ENCODE measurements around the gene TMEM167A. TPM values are rescaled to one million over a fixed set of nuclear protein-coding genes. Genes with fewer than 3 reads are reported as not detected.

Gene TMEM167A, protein sequence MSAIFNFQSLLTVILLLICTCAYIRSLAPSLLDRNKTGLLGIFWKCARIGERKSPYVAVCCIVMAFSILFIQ
- total RNA-seq (10 to 100 TPM; 52.8 to 78.0 (median 63.9) TPM), polyA plus RNA-seq (27.9 TPM)
- long read RNA-seq, donor 1, full-length matches to known transcripts = 63 of 71 reads
- long read RNA-seq, donor 1, partial matches to known transcripts = 2 of 71 reads
- long read RNA-seq, donor 1, other reads (novel, unspliced or antisense) = 6 of 71 reads
- long read RNA-seq, donor 2, full-length matches to known transcripts = 50 of 56 reads
- long read RNA-seq, donor 2, partial matches to known transcripts = 1 of 56 reads
- long read RNA-seq, donor 2, other reads (novel, unspliced or antisense) = 5 of 56 reads
- long read RNA-seq, donor 3, full-length matches to known transcripts = 130 of 157 reads
- long read RNA-seq, donor 3, partial matches to known transcripts = 9 of 157 reads
- long read RNA-seq, donor 3, other reads (novel, unspliced or antisense) = 18 of 157 reads
- long read RNA-seq, donor 4, full-length matches to known transcripts = 68 of 73 reads
- long read RNA-seq, donor 4, partial matches to known transcripts = 2 of 73 reads
- long read RNA-seq, donor 4, other reads (novel, unspliced or antisense) = 3 of 73 reads

DNA sequence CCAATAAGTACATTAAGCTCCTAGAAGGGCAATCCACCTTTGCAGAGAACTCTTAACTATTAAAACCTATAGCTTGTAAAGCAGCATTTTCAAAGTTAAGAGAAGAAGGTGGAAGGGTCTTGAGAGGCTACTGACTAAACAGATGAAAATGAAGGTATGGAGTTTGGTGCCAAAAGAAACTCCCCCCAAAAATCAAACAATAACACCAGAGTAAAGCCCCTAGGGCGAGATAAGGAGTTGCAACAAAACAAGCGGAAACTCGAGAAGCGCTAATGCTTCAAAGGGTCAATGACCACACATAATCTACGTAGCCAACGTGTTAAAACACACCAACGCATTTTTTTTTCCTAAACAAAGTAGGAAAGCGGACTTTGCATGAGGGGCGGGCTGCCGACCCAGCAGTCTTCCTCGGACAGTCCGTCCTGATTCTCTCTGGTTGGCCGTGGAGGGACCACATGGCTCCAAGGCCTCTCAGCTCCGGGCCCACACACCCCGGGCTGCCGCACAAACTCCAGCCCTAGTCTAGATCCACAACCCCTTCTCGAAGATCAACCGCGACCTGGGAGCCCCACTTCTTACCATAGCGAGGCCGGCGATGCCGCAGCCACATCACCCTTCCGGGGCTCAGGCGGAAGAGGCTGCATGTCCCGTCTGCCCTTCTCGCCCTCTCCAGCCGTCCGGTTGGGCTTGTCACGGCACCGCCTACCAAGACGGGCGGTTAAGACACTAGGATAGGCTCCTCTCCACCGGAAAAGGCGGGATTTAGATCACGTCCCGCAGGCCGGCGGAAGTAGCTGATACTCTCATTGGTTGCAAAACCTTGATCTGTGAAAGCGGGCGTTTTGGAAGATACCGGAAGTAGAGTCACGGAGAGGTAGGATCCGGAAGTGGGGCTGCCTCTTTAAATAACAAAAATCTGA is at the start of gene TMEM167A, which contains the start of gene XRCC4:
Gene TMEM167A, minus strand, starts transcription at position 653 of the 920 bp plus-strand sequence. Its CDS starts 71 bp downstream, at position 582.
Gene XRCC4, plus strand, starts transcription at position 806 of the 920 bp plus-strand sequence. CDS start 27,373 bp downstream, outside the sequence.
- WGBS = 0% methylated on average over 44 of the region's 44 CpGs
- Histone ChIP-seq H3K4me3 (ENCODE audit: low read length) (peak within 1 kb of the TSS; percentile 92), H3K9me3 (ENCODE audit: control insufficient read depth, low read length) (no peaks in the 10 kb centered on the region), H3K27me3 (ENCODE audit: control insufficient read depth, insufficient read depth) (no peaks in the 10 kb centered on the region), H3K27ac (ENCODE audit: low read length) (peak within 1 kb of the TSS; percentile 93), H3K4me1 (ENCODE audit: control insufficient read depth, insufficient read depth, low read length) (peaks cover 4% of the 10 kb centered on the region)
- DNase-seq (peak; percentile 97 to 98 (median 98)), ATAC-seq (peak; percentile 100)
- intact Hi-C loops (cut with DNase I) = no loop called here

DNA sequence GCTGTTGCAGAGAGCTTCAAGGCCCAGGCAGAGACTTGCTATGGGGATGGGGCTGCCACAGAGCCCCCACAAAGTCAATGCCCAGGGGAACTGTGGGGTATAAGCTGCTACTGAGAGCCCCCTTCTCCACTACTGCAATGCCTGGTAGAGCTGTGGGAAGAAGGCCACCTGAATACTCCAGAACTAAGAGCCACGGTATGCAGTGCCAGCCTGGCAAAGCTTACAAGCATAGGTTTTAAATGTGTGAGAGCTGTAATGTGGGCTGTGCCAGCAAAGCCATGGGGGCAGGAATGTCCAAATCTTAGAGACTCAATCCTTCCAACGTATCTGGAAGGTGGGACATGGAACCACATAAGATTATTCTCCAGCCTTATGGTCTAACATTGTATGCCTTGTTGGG is 49.3 kb upstream of the TMEM167A start:
- H3K4me1 ChIP-seq (ENCODE audit: control insufficient read depth, insufficient read depth, low read length) = no peaks in the 10 kb centered on the region
- intact Hi-C loops (cut with DNase I) = no loop called here
- H3K9me3 ChIP-seq (ENCODE audit: control insufficient read depth, low read length) = no peaks in the 10 kb centered on the region
- H3K27me3 ChIP-seq (ENCODE audit: control insufficient read depth, insufficient read depth) = no peaks in the 10 kb centered on the region
- no peak for DNase-seq
- no peak for ATAC-seq
- WGBS = 49% methylated on average over 2 of the region's 2 CpGs
- no peak overlapping the region for H3K4me3 ChIP-seq (ENCODE audit: low read length)
- H3K27ac ChIP-seq (ENCODE audit: low read length) = no peak overlapping the region

DNA sequence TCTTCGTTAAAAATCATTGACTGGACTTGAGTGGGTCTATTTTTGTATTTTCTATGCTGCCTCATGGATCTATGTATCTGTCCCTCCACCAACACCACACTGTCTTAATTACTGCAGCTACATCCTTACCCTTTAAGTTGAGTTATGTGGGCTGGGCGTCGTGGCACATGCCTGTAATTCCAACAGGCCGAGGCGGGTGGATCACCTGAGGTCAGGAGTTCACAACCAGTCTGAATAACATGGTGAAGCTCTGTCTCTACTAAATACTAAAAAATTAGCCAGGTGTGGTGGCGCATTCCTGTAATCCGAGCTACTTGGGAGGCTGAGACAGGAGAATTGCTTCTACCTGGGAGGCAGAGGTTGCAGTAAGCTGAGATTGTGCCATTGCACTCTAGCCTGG is 48.4 kb upstream of the TMEM167A start:
- Histone ChIP-seq H3K27me3 (ENCODE audit: control insufficient read depth, insufficient read depth) (no peaks in the 10 kb centered on the region), H3K4me3 (ENCODE audit: low read length) (no peak overlapping the region), H3K27ac (ENCODE audit: low read length) (no peak overlapping the region), H3K4me1 (ENCODE audit: control insufficient read depth, insufficient read depth, low read length) (no peaks in the 10 kb centered on the region), H3K9me3 (ENCODE audit: control insufficient read depth, low read length) (no peaks in the 10 kb centered on the region)
- 79% methylated on average over 7 of the region's 7 CpGs for WGBS
- no peak for DNase-seq
- intact Hi-C loops (cut with DNase I) = no loop called here
- ATAC-seq = no peak

DNA sequence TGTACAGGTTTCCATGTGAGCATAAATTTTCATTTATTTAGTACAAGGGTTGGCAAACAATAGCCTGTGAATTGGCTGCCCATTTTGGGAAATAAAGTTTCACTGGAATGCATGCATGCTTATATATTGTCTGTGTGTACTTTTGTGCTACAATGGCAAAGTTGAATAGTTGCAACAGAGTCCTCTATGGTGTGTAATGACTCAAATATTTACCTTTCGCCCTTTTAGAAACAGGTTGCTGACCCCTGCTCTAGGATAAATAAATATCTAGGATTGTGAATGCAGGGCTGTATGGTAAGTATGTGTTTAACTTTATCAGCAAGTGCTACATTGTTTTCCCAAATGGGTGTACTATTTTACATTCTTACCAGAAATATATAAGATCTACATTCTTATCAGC is 47.4 kb upstream of the TMEM167A start:
- no peak overlapping the region for H3K4me3 ChIP-seq (ENCODE audit: low read length)
- intact Hi-C loops (cut with DNase I) = no loop called here
- H3K4me1 ChIP-seq (ENCODE audit: control insufficient read depth, insufficient read depth, low read length) = no peaks in the 10 kb centered on the region
- no peak for ATAC-seq
- no peak for DNase-seq
- no peaks in the 10 kb centered on the region for H3K27me3 ChIP-seq (ENCODE audit: control insufficient read depth, insufficient read depth)
- no peaks in the 10 kb centered on the region for H3K9me3 ChIP-seq (ENCODE audit: control insufficient read depth, low read length)
- no peak overlapping the region for H3K27ac ChIP-seq (ENCODE audit: low read length)
- 95% methylated on average over 1 of the region's 1 CpG for whole genome bisulfite sequencing

DNA sequence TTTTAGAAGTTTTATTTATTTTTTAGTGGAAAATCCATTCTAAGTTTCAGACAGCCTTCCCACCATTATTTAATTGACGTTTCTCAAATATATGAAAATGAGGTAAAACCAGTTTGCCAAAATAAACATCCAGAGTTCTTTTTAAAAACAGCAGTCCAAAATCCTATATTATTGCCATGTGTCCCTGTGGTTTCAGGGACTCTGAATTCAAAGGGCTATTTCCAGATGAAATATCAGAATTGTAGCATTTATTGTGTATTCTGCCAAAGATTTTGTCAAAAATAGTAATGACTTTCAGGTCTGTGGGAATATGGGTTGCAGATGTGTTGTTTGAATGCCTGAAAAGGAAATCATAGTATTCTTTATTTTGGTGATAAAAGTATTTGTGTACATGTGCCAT is 41.8 kb upstream of the TMEM167A start:
- ATAC-seq (no peak), DNase-seq (no peak)
- 82% methylated on average over 1 of the region's 1 CpG for WGBS
- H3K4me3 ChIP-seq (ENCODE audit: low read length) = no peak overlapping the region
- H3K4me1 ChIP-seq (ENCODE audit: control insufficient read depth, insufficient read depth, low read length) = no peaks in the 10 kb centered on the region
- H3K9me3 ChIP-seq (ENCODE audit: control insufficient read depth, low read length) = no peaks in the 10 kb centered on the region
- H3K27ac ChIP-seq (ENCODE audit: low read length) = no peak overlapping the region
- no peaks in the 10 kb centered on the region for H3K27me3 ChIP-seq (ENCODE audit: control insufficient read depth, insufficient read depth)
- intact Hi-C loops (cut with DNase I) = no loop called here

DNA sequence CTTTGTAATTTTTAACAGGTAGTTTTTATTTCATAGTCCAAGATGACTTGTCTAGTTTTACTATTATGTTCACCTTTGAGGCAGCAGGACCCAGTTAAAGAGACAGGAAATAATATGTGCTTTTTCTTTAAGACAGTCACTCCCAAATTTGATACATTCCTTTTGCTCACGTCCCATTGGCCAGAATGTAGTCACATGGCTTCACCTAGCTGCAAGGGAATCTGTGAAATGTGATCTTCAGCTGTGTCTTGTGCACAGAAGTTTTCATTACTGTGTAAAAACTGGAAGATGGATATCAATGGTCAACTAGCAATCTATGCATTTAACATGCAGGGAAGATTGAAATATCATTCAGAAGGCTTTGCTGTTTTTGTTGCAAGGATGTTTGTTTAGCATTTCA is 41.3 kb upstream of the TMEM167A start:
- Histone ChIP-seq H3K9me3 (ENCODE audit: control insufficient read depth, low read length) (no peaks in the 10 kb centered on the region), H3K4me1 (ENCODE audit: control insufficient read depth, insufficient read depth, low read length) (no peaks in the 10 kb centered on the region), H3K4me3 (ENCODE audit: low read length) (no peak overlapping the region), H3K27ac (ENCODE audit: low read length) (no peak overlapping the region), H3K27me3 (ENCODE audit: control insufficient read depth, insufficient read depth) (no peaks in the 10 kb centered on the region)
- intact Hi-C loops (cut with DNase I) = no loop called here
- DNase-seq (no peak), ATAC-seq (no peak)
- 92% methylated on average over 1 of the region's 1 CpG for WGBS

DNA sequence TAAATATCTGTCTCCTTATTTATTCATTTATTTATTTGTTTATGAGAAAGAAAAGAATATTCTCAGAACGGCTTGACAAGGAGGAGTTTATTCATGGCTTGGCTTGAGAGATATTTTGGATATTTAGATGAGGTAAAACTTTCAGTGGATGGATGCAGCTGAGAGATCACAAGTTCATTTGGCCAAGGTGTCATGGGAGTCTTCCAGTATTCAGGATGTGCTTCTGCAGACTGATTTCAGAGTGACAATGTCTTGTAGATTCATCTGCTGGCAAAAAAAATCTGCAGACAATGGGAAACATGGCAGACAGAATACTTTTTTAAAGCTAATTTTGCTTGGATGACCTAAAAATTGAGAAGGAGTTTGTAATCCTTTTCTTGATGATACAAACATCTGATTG is 38.6 kb upstream of the TMEM167A start:
- ATAC-seq = no peak
- Histone ChIP-seq H3K4me1 (ENCODE audit: control insufficient read depth, insufficient read depth, low read length) (no peaks in the 10 kb centered on the region), H3K4me3 (ENCODE audit: low read length) (no peak overlapping the region), H3K27ac (ENCODE audit: low read length) (no peak overlapping the region), H3K27me3 (ENCODE audit: control insufficient read depth, insufficient read depth) (no peaks in the 10 kb centered on the region), H3K9me3 (ENCODE audit: control insufficient read depth, low read length) (no peaks in the 10 kb centered on the region)
- no peak for DNase-seq
- WGBS = 80% methylated on average over 1 of the region's 1 CpG
- intact Hi-C loops (cut with DNase I) = no loop called here

DNA sequence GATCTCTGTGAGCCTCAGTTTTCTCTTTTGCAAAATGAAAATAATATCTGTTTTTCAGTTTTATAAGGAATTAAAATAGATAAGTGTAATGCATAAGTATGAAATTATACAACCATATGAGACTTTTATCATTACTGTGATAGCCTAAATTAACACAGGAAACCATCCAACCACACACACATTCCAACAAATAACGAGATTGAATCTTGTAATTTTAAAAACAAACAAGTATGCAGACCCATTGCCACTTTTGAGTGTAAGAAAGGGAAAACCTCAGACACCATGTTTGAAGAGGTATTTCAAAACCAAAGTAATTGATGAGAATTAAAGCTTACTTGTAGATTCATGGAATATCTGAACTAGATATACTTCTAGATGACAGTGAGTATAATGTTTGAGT is 32.2 kb upstream of the TMEM167A start:
- intact Hi-C loops (cut with DNase I) = no loop called here
- Histone ChIP-seq H3K4me1 (ENCODE audit: control insufficient read depth, insufficient read depth, low read length) (no peaks in the 10 kb centered on the region), H3K9me3 (ENCODE audit: control insufficient read depth, low read length) (no peaks in the 10 kb centered on the region), H3K4me3 (ENCODE audit: low read length) (no peak overlapping the region), H3K27me3 (ENCODE audit: control insufficient read depth, insufficient read depth) (no peaks in the 10 kb centered on the region), H3K27ac (ENCODE audit: low read length) (no peak overlapping the region)
- ATAC-seq (no peak), DNase-seq (no peak)
- 58% methylated on average over 1 of the region's 1 CpG for WGBS

DNA sequence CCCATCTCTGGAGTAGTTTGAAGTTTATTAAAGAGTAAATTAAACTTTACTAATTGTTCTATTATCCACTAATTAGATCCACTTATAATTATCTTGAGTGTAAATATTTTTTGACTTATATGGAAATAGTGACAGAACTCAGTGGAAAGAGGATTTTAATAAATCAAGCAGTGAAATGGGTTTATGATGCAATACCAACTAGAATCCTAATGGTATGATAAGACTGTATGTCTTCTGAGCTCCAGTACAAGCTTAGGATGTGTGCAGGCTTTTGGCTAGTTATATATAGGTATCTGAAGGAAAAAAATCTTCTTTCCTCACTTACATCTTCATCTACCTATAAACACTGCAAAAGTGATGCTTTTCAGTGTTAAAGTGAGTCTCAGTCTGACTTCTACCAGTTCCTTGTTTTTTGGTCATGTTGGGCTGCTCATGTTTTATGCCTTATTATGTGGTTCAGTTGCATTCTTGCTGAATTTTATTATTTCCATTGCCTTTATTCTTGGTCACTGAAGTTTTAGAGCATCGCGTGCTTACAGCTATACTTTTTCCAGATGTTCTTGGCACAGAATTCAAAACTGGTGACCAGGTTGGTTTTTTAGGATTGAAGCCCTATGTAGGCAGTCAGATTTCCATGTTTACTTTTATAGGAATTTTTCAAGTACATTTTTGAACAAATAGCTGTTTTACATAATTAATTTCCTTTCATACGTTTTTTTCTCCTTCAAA is 30.7 kb upstream of the TMEM167A start:
- H3K4me1 ChIP-seq (ENCODE audit: control insufficient read depth, insufficient read depth, low read length) = no peaks in the 10 kb centered on the region
- H3K27ac ChIP-seq (ENCODE audit: low read length) = no peak overlapping the region
- 90% methylated on average over 3 of the region's 3 CpGs for WGBS
- DNase-seq (no peak), ATAC-seq (no peak)
- H3K9me3 ChIP-seq (ENCODE audit: control insufficient read depth, low read length) = no peaks in the 10 kb centered on the region
- no peaks in the 10 kb centered on the region for H3K27me3 ChIP-seq (ENCODE audit: control insufficient read depth, insufficient read depth)
- no peak overlapping the region for H3K4me3 ChIP-seq (ENCODE audit: low read length)
- intact Hi-C loops (cut with DNase I) = no loop called here

DNA sequence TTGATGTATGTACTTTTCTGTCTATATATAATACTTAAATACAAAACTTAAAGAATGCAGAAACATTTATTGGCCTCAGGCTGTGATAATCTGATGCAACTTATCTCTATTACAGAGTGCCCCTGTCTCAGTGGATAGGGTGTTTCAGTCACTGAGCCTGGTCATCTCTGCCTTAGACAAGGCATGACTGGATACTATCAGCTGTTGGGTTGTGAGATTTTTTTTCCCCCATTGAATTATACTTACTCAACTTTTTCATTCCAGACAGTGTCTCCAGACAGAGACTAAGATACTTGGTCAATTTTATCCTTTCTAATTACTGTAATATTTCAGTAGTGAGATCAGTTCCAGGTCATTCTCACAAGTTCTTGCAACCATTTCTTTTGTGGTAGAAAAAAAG is 26.8 kb upstream of the TMEM167A start:
- DNase-seq (no peak), ATAC-seq (peak in 1 of 2 donors; percentile 39)
- H3K4me1 ChIP-seq (ENCODE audit: control insufficient read depth, insufficient read depth, low read length) = peaks cover 3% of the 10 kb centered on the region
- no peaks in the 10 kb centered on the region for H3K27me3 ChIP-seq (ENCODE audit: control insufficient read depth, insufficient read depth)
- H3K27ac ChIP-seq (ENCODE audit: low read length) = no peak overlapping the region
- intact Hi-C loops (cut with DNase I) = no loop called here
- no peak overlapping the region for H3K4me3 ChIP-seq (ENCODE audit: low read length)
- H3K9me3 ChIP-seq (ENCODE audit: control insufficient read depth, low read length) = no peaks in the 10 kb centered on the region
